B cell (primary cell): ENCODE measurements around the gene CCDC74A.
"Not testable (repeated sequence)": the region's sequence is repeated elsewhere in the genome, so short reads cannot be mapped to it uniquely, and the experiment has no call there.

Experiments used
- EZH2 ChIP-seq: IDR thresholded peaks from 2 replicates; pipeline ENCODE4 v1.6.1; 2012; ENCODE audit warnings: borderline replicate concordance, low read depth, mild to moderate bottlenecking, moderate library complexity, low read length; ENCODE audit not compliant: insufficient read depth, poor library complexity, severe bottlenecking
- TF ChIP-seq, protein P1 (sequence below): fragments of 200-600 bp; IDR thresholded peaks from one replicate; pipeline ENCODE4 v1.8.0; 2022; ENCODE audit warnings: antibody characterized with exemption, mild to moderate bottlenecking

DNA sequence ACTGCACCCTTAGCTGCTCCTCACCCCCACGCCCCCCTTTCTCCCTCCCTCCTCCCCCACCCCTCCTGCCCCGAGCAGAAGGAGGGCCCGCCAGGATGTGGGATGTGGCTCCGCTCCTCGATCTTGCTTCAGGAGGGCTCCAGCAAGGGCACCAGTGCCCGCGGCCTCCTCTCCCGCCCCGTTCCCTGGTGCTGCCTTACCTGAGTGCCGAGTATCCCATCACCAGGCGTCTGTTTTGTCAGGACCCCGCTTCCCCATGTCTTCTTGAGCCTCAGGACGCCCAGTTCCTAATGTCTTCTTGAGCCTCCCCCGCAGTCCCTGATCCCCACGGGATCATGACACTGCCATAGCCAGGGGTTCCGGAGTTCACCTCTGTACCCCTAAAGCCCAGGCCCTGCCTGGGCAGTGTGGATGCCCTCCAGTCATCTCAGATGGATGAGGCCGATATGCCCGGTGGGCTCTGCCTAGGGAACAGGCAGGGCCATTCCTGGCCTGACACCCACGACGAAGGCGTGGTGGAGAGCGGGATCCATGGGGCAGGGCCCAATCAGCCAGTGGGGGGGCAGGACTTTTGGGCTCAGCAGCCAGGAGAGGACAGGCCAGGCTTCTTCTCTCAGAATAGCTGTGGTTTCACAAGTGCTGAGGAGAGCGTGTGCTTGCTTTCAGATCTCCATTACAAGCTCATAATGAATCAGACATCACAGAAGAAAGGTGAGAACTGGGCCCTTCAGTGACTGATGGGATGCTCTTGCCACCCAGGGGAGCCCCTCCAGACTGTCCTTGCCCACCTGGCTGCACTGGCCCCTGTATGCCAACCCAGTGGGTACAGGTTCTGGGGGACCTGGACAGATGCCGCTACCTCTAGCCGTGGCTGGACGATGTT, 1.5 kb downstream of the CCDC74A start:
- TF ChIP-seq, protein P1, sequence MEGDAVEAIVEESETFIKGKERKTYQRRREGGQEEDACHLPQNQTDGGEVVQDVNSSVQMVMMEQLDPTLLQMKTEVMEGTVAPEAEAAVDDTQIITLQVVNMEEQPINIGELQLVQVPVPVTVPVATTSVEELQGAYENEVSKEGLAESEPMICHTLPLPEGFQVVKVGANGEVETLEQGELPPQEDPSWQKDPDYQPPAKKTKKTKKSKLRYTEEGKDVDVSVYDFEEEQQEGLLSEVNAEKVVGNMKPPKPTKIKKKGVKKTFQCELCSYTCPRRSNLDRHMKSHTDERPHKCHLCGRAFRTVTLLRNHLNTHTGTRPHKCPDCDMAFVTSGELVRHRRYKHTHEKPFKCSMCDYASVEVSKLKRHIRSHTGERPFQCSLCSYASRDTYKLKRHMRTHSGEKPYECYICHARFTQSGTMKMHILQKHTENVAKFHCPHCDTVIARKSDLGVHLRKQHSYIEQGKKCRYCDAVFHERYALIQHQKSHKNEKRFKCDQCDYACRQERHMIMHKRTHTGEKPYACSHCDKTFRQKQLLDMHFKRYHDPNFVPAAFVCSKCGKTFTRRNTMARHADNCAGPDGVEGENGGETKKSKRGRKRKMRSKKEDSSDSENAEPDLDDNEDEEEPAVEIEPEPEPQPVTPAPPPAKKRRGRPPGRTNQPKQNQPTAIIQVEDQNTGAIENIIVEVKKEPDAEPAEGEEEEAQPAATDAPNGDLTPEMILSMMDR: not testable (repeated sequence)
- not testable (repeated sequence) for TF ChIP-seq EZH2
